Measurements from ENCODE around the gene SBK2.

DNA sequence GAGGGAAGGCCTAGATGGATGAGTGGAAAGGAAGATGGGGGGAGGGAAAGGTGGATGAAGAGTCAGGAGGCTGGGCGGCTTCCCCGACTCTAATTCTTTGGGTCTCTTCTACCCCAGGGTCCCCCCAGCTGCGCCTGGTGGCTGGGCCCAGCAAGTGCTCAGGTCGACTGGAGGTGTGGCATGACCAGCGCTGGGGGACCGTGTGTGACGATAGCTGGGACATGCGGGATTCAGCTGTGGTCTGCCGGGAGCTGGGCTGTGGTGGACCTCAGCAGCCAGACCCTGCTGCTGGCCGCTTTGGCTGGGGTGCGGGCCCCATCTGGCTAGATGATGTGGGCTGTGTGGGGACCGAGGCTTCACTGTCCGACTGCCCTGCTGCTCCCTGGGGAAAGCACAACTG is 39.2 kb downstream of the SBK2 start:
- TF ChIP-seq, protein P1, sequence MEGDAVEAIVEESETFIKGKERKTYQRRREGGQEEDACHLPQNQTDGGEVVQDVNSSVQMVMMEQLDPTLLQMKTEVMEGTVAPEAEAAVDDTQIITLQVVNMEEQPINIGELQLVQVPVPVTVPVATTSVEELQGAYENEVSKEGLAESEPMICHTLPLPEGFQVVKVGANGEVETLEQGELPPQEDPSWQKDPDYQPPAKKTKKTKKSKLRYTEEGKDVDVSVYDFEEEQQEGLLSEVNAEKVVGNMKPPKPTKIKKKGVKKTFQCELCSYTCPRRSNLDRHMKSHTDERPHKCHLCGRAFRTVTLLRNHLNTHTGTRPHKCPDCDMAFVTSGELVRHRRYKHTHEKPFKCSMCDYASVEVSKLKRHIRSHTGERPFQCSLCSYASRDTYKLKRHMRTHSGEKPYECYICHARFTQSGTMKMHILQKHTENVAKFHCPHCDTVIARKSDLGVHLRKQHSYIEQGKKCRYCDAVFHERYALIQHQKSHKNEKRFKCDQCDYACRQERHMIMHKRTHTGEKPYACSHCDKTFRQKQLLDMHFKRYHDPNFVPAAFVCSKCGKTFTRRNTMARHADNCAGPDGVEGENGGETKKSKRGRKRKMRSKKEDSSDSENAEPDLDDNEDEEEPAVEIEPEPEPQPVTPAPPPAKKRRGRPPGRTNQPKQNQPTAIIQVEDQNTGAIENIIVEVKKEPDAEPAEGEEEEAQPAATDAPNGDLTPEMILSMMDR (IDR thresholded peaks at IDR 0.05; ENCODE audit: borderline replicate concordance, extremely low read depth, low read length, poor library complexity, severe bottlenecking) = no peak
- no peak for TF ChIP-seq EZH2 (IDR thresholded peaks at IDR 0.05; ENCODE audit: borderline replicate concordance, low read depth, low read length, severe bottlenecking)
